B cell (primary cell): ENCODE measurements around the gene ASGR2.

Source experiments
- EZH2 ChIP-seq: IDR thresholded peaks from 2 replicates; pipeline ENCODE4 v1.6.1; 2012; ENCODE audit warnings: borderline replicate concordance, low read depth, mild to moderate bottlenecking, moderate library complexity, low read length; ENCODE audit not compliant: insufficient read depth, poor library complexity, severe bottlenecking
- TF ChIP-seq, protein P1 (sequence below): fragments of 200-600 bp; IDR thresholded peaks from one replicate; pipeline ENCODE4 v1.8.0; 2022; ENCODE audit warnings: antibody characterized with exemption, mild to moderate bottlenecking

DNA sequence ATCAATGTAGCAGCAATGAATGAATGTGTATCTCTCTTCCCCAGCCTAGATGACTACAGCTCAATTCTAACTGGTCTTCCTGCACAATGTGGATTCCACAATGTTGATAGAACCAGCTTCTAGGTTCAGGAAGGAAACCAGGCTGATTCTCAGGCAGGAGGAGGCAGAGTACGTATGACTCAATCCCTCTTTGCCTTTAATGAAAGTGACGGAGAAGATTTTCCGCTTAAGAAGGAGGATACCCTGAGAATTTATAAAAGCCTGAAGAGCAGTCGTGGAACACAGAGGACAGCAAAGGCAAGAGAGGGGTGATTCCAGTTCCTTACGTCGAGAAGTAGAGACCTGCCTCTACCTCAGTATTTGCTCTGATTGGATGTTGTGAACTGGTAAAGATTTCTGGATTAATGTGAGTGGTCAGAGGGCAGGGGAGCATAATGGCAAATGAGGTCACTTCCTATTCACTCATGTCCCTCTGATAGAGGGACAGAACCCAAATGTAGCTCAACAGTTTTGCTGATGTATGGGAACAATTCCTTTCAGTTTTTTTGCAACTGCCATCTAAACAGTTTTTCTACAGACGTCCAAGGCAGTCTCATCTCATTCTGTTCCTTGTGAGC, 55.7 kb downstream of the ASGR2 start:
- TF ChIP-seq, protein P1, sequence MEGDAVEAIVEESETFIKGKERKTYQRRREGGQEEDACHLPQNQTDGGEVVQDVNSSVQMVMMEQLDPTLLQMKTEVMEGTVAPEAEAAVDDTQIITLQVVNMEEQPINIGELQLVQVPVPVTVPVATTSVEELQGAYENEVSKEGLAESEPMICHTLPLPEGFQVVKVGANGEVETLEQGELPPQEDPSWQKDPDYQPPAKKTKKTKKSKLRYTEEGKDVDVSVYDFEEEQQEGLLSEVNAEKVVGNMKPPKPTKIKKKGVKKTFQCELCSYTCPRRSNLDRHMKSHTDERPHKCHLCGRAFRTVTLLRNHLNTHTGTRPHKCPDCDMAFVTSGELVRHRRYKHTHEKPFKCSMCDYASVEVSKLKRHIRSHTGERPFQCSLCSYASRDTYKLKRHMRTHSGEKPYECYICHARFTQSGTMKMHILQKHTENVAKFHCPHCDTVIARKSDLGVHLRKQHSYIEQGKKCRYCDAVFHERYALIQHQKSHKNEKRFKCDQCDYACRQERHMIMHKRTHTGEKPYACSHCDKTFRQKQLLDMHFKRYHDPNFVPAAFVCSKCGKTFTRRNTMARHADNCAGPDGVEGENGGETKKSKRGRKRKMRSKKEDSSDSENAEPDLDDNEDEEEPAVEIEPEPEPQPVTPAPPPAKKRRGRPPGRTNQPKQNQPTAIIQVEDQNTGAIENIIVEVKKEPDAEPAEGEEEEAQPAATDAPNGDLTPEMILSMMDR: no peak
- TF ChIP-seq EZH2: no peak
